ENCODE measurements around the gene MVB12B.

- TF ChIP-seq TEAD4 (IDR thresholded peaks at IDR 0.05) (no peak), EGR1 (IDR thresholded peaks at IDR 0.05) (no peak), EP300 (IDR thresholded peaks at IDR 0.05; ENCODE audit: borderline replicate concordance) (no peak), YY1 (IDR thresholded peaks at IDR 0.05; ENCODE audit: low read depth) (no peak), TAF1 (IDR thresholded peaks at IDR 0.05; ENCODE audit: low read depth) (no peak)
Observed at GRCh38 chr9:126415741-126416370, 89.2 kb downstream of the MVB12B start.

All from Ishikawa (cell line).